Spleen (tissue), 11 donors: Measurements from ENCODE around the gene ZNF225. TPM values are rescaled to one million over a fixed set of nuclear protein-coding genes. Genes with fewer than 3 reads are reported as not detected.

Experiments
- DNase-seq: peaks from one replicate; pipeline ENCODE4 v3.0.0-alpha.2; 2020
- H3K27ac ChIP-seq, 8 donors: fragments of 200-600 bp; sonication (generic) in 7 of 8; 1 replicate in 4 of 8; 2 replicates in 4 of 8; pipeline versions ENCODE4 v1.5.0 to v1.8.0; 2016 to 2021; ENCODE audit warnings: inconsistent platforms in 4 of 8, mild to moderate bottlenecking in 4 of 8, moderate library complexity in 1 of 8
- H3K27me3 ChIP-seq, 7 donors: fragments of 200-600 bp; sonication (generic) in 6 of 7; replicated peaks in 1 of 7; 1 replicate in 4 of 7; 2 replicates in 3 of 7; pipeline versions ENCODE4 v1.5.0 to v1.8.0; 2016 to 2021; ENCODE audit warnings: inconsistent platforms in 3 of 7, mild to moderate bottlenecking in 1 of 7
- H3K36me3 ChIP-seq, 6 donors: fragments of 200-600 bp; sonication (generic) in 5 of 6; 1 replicate in 4 of 6; 2 replicates in 2 of 6; pipeline versions ENCODE4 v1.5.0 to v1.8.0; 2016 to 2021; ENCODE audit warnings: inconsistent platforms in 2 of 6
- H3K4me1 ChIP-seq, 6 donors: fragments of 200-600 bp; sonication (generic) in 5 of 6; 1 replicate in 3 of 6; 2 replicates in 3 of 6; pipeline versions ENCODE4 v1.5.0 to v1.8.0; 2016 to 2021; ENCODE audit warnings: inconsistent platforms in 3 of 6
- H3K4me3 ChIP-seq, 8 donors: fragments of 200-600 bp; sonication (generic) in 7 of 8; 1 replicate in 4 of 8; 2 replicates in 4 of 8; pipeline versions ENCODE4 v1.5.0 to v1.8.0; 2016 to 2021; ENCODE audit warnings: inconsistent platforms in 4 of 8, mild to moderate bottlenecking in 4 of 8, moderate library complexity in 2 of 8
- H3K9me3 ChIP-seq, 8 donors: fragments of 200-600 bp; sonication (generic) in 7 of 8; 1 replicate in 4 of 8; 2 replicates in 4 of 8; pipeline versions ENCODE4 v1.5.0 to v1.8.0; 2016 to 2021; ENCODE audit warnings: inconsistent platforms in 4 of 8
- POLR2A ChIP-seq, 3 donors: fragments of 450-650 bp; IDR thresholded peaks; one replicate each; pipeline ENCODE4 v1.5.1; 2017; ENCODE audit warnings: antibody characterized with exemption in 3 of 3, mild to moderate bottlenecking in 1 of 3
- POLR2AphosphoS5 ChIP-seq, 3 donors: sonication (generic); formaldehyde crosslinking; IDR thresholded peaks; one replicate each; pipeline ENCODE4 v1.5.1; 2017; ENCODE audit warnings: antibody characterized with exemption in 3 of 3
- WGBS, 5 donors: extraction: QIAGEN DNeasy Blood & Tissue Kit in 3 of 5; methylation state at CpG; one replicate each; pipeline versions ENCODE4 v1.1.5 to v1.1.7; 2013 to 2018; 5-methylcytosine and 5-hydroxymethylcytosine counted together
- intact Hi-C: fragments of 100-400 bp; cut with DNase I; formaldehyde crosslinking; loops from one replicate; pipeline ENCODE4 v1.15.0; 2023; ENCODE audit warnings: low total_unique reads
- polyA plus RNA-seq, 3 donors: library from polyadenylated mRNA; stranded (reverse); fragments of 200-250 nt; gene quantifications; one replicate each; pipeline ENCODE4 v1.2.1, GENCODE V29; 2013
- total RNA-seq, 7 donors: library from RNA; depleted of rRNA in 3 of 7; stranded (reverse); fragments of >200 nt in 3 of 7; fragmentation: NEBNext Ultra II Directional in 4 of 7; extraction: Animal tissue kit (Norgen Biotek cat#: 25700) in 4 of 7; gene quantifications; one replicate each; pipeline versions ENCODE4 v1.1.0 to v1.2.1, GENCODE V29; 2016 to 2021
- TF ChIP-seq, protein P1 (sequence below), 11 experiments: fragments of 200-600 bp in 7 of 11; fragments of 450-650 bp in 4 of 11; sonication (generic) in 4 of 11; IDR thresholded peaks in 8 of 11; conservative IDR thresholded peaks in 3 of 11; 1 replicate in 7 of 11; 2 replicates in 4 of 11; pipeline versions ENCODE4 v1.4.0 to v1.8.0; 2016 to 2021; ENCODE audit warnings: antibody characterized with exemption in 11 of 11, inconsistent platforms in 4 of 11, mild to moderate bottlenecking in 1 of 11
- donor health status: healthy with polysubstance abuse.
- donor health status: DM: no; HTN: no; CAD: no; lungs with moderate emphysema.
- donor health status: DM: no; HTN: no; CAD: no.
- donor health status: Bipolar disorder and iron deficiency.
- donor health status: healthy.
- donor health status: DM: no; HTN: no; CAD: no.
- donor health status: DM: yes; HTN: yes; CAD: no.

Gene ZNF225
- total and polyA plus RNA-seq, 10 donors = 1.4 to 9.4 (median 6.2) TPM

DNA sequence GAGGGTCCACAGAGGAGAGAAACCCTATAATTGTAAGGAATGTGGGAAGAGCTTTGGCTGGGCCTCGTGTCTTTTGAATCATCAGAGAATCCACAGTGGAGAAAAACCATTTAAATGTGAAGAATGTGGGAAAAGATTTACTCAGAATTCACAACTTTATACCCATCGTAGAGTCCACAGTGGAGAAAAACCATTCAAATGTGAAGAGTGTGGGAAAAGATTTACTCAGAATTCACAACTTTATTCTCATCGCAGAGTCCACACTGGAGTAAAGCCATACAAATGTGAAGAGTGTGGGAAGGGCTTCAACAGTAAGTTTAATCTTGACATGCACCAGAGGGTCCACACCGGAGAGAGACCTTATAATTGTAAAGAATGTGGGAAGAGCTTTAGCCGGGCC is 18.8 kb downstream of the ZNF225 start:
- Histone ChIP-seq H3K9me3 (peaks cover 3 to 98% (median 84%) of the 10 kb centered on the region in 8 donors), H3K4me3 (no peak overlapping the region)

DNA sequence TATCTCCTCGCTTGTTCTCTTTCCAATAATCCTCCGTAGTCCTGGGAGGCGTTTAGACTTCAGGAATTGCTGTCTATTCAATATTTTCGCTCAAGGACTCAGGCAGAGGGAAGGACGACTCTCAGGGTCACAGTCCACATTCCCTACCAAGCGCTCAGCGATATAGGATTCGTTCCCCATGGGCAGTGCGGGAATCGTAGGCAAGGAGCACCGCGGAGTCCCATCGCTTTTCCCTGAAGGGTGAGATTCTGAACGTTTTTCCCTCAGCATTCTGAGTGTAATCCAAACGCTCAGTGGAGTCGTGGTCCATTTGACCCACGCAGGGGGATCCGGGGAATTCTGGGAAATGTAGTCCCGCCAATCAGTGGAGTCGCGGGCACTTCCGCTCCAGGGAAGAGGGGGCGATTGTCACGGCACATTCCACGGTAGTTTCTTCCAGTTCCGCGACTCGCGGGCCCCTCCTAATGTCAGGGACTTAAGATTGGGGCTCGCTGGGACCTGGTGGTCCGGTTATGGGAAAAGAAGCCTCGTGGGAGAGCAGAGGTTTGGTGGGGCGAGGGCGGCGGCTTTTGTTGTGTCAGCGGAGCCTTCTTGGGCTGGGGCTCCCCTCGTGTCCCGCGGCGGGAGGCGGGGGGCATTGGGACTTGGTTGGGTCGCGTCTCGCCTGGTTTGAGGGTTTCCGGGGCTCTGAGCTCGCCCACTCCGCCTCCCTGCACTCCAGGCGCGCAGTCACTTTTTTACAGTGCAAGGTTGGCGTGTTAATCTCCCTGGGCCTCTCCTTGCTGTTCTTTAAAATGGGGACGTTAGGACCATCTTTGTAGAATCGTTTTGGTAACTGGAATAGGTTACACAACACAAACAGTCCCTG is 28.2 kb downstream of the ZNF225 start, which contains the start of gene ZNF234:
Gene ZNF234 (plus strand): TSS at position 364 of the 868 bp plus-strand sequence. CDS start 3,079 bp downstream, outside the sequence.
- H3K36me3 ChIP-seq = peaks cover 0 to 30% (median 21%) of the 10 kb centered on the region in 6 donors
- peak within 1 kb of the TSS; percentile 71 to 88 (median 85) for H3K27ac ChIP-seq
- H3K4me1 ChIP-seq = peaks cover 7 to 29% (median 23%) of the 10 kb centered on the region in 6 donors
- peak; percentile 71 to 84 (median 82) for TF ChIP-seq POLR2AphosphoS5 (IDR thresholded peaks at IDR 0.05)
- no peak for TF ChIP-seq POLR2A (IDR thresholded peaks at IDR 0.05)
- TF ChIP-seq, protein P1, sequence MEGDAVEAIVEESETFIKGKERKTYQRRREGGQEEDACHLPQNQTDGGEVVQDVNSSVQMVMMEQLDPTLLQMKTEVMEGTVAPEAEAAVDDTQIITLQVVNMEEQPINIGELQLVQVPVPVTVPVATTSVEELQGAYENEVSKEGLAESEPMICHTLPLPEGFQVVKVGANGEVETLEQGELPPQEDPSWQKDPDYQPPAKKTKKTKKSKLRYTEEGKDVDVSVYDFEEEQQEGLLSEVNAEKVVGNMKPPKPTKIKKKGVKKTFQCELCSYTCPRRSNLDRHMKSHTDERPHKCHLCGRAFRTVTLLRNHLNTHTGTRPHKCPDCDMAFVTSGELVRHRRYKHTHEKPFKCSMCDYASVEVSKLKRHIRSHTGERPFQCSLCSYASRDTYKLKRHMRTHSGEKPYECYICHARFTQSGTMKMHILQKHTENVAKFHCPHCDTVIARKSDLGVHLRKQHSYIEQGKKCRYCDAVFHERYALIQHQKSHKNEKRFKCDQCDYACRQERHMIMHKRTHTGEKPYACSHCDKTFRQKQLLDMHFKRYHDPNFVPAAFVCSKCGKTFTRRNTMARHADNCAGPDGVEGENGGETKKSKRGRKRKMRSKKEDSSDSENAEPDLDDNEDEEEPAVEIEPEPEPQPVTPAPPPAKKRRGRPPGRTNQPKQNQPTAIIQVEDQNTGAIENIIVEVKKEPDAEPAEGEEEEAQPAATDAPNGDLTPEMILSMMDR (IDR thresholded peaks at IDR 0.05 in 8 of 11, conservative IDR thresholded peaks at IDR 0.05 in 3 of 11) = no peak
- peak; percentile 90 for DNase-seq
- intact Hi-C loops = no loop called here
- no peaks in the 10 kb centered on the region for H3K27me3 ChIP-seq
- peak within 1 kb of the TSS; percentile 74 to 97 (median 87) for H3K4me3 ChIP-seq
- peaks cover 0 to 3% (median 0%) of the 10 kb centered on the region in 8 donors for H3K9me3 ChIP-seq
- WGBS, 5 donors = 0 to 2% (median 1%) methylated on average over 22 to 52 of the region's 52 CpGs

More for the DNA sequence above, 18.8 kb downstream of the ZNF225 start:
- no peak for DNase-seq
- TF ChIP-seq POLR2AphosphoS5 (IDR thresholded peaks at IDR 0.05) (no peak), POLR2A (IDR thresholded peaks at IDR 0.05) (no peak)
- TF ChIP-seq, protein P1 (IDR thresholded peaks at IDR 0.05 in 8 of 11, conservative IDR thresholded peaks at IDR 0.05 in 3 of 11) = no peak
- peaks cover 17 to 58% (median 53%) of the 10 kb centered on the region in 6 donors for H3K36me3 ChIP-seq
- no peaks in the 10 kb centered on the region for H3K27me3 ChIP-seq
- no peaks in the 10 kb centered on the region for H3K4me1 ChIP-seq
- H3K27ac ChIP-seq = no peak overlapping the region
- intact Hi-C loops = no loop called here
- 94 to 98% (median 96%) methylated on average over 5 of the region's 5 CpGs for WGBS, 5 donors

DNA sequence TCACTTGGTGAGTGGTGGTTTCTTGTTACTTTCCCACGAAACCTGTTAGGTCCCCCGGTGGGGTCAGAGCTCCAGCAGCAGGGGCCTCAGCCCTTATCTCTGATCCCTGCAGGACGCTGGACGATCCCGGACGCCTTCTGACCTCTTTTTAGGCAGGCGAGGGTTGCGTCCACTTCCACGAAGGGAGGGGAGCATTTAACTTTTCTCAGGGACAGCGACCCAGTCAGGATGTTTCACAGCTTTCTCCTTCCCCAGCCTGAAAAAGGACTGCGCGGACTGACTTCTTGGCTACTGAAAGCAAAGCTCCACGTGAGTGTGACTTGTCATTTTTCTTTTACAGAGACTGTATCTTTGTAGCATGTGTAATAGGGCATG is 28.8 kb downstream of the ZNF225 start:
- 11 to 15% (median 14%) methylated on average over 13 of the region's 13 CpGs for WGBS, 5 donors
- intact Hi-C loops = no loop called here
- no peak for DNase-seq
- Histone ChIP-seq H3K27me3 (no peaks in the 10 kb centered on the region), H3K9me3 (no peaks in the 10 kb centered on the region), H3K36me3 (peaks cover 0 to 34% (median 24%) of the 10 kb centered on the region in 6 donors), H3K4me1 (peaks cover 7 to 29% (median 23%) of the 10 kb centered on the region in 6 donors), H3K4me3 (peak overlapping the region; percentile 74 to 97 (median 87)), H3K27ac (peak overlapping the region; percentile 71 to 88 (median 85))
- TF ChIP-seq, protein P1 (IDR thresholded peaks at IDR 0.05 in 8 of 11, conservative IDR thresholded peaks at IDR 0.05 in 3 of 11) = no peak
- no peak for TF ChIP-seq POLR2AphosphoS5 (IDR thresholded peaks at IDR 0.05)
- no peak for TF ChIP-seq POLR2A (IDR thresholded peaks at IDR 0.05)

DNA sequence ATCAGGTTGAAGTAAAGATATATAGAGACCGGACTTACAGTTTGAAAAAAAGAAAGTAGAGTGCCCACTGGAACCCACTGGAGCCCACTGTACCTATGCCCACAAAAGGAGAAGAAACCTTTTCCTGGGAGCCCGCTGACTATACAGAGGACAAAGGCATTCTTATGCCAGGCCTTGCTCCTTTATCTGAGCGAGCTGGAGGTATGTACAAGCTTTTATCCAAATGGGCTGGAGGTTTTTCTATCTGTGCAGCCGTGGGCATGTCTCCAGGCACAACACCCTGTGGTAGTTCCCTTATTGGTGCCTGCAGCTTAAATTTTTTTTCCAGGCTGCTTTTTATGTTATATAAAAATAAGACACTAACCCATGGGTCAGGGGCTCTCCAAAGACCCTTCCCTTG is 36.6 kb downstream of the ZNF225 start:
- Histone ChIP-seq H3K27me3 (no peaks in the 10 kb centered on the region), H3K9me3 (peaks cover 0 to 59% (median 42%) of the 10 kb centered on the region in 8 donors), H3K4me1 (no peaks in the 10 kb centered on the region), H3K27ac (no peak overlapping the region), H3K36me3 (peaks cover 17 to 100% (median 96%) of the 10 kb centered on the region in 6 donors), H3K4me3 (no peak overlapping the region)
- WGBS, 5 donors = 93 to 100% (median 96%) methylated on average over 4 of the region's 4 CpGs
- no peak for TF ChIP-seq POLR2A (IDR thresholded peaks at IDR 0.05)
- intact Hi-C loops = no loop called here
- DNase-seq = no peak
